Right renal cortex interstitium (tissue), 3 donors: ENCODE data around the gene PCDH17. TPM values are rescaled to one million over a fixed set of nuclear protein-coding genes. Genes with fewer than 3 reads are reported as not detected.

Source experiments
- DNase-seq, 3 donors: peaks; one replicate each; pipeline ENCODE4 v3.0.0-alpha.2; 2013; ENCODE audit warnings: low read depth in 3 of 3, low spot score in 2 of 3
- polyA plus RNA-seq, 3 donors: library from polyadenylated mRNA; unstranded; fragments of 120-200 nt; gene quantifications; one replicate each; pipeline ENCODE4 v1.2.1, GENCODE V29; 2013; ENCODE audit not compliant: insufficient read length in 3 of 3

Gene PCDH17
- polyA plus RNA-seq, 3 donors, result 16.2 to 18.7 (median 17.4) TPM

GRCh38 chr13:57633950-57634838 lies 2.6 kb downstream of the PCDH17 start:
- DNase-seq, result no peak

GRCh38 chr13:57634839-57635165 lies 3.3 kb downstream of the PCDH17 start:
- no peak for DNase-seq

GRCh38 chr13:57635541-57636085 lies 4.1 kb downstream of the PCDH17 start:
- no peak for DNase-seq

- no peak for DNase-seq
Observed at GRCh38 chr13:57636816-57637215, 5.3 kb downstream of the PCDH17 start.

GRCh38 chr13:57637515-57637914 lies 6.0 kb downstream of the PCDH17 start:
- DNase-seq, result no peak

GRCh38 chr13:57638186-57638890 lies 6.8 kb downstream of the PCDH17 start:
- DNase-seq, result no peak

GRCh38 chr13:57640607-57641006 lies 9.1 kb downstream of the PCDH17 start:
- no peak for DNase-seq

GRCh38 chr13:57641051-57641450 lies 9.5 kb downstream of the PCDH17 start:
- DNase-seq, result no peak

GRCh38 chr13:57644106-57644505 lies 12.6 kb downstream of the PCDH17 start:
- no peak for DNase-seq

GRCh38 chr13:57653229-57653989 lies 21.9 kb downstream of the PCDH17 start:
- no peak for DNase-seq

- no peak for DNase-seq
Observed at GRCh38 chr13:57665481-57665880, 33.9 kb downstream of the PCDH17 start.

- DNase-seq, result no peak
Observed at GRCh38 chr13:57666131-57666953, 34.8 kb downstream of the PCDH17 start.

GRCh38 chr13:57672168-57672567 lies 40.6 kb downstream of the PCDH17 start:
- no peak for DNase-seq

GRCh38 chr13:57673197-57673596 lies 41.7 kb downstream of the PCDH17 start:
- DNase-seq, result peak in 1 of 3 donors; percentile 10

GRCh38 chr13:57675526-57675925 lies 44.0 kb downstream of the PCDH17 start:
- no peak for DNase-seq

GRCh38 chr13:57680609-57681008 lies 49.1 kb downstream of the PCDH17 start:
- DNase-seq, result no peak

- no peak for DNase-seq
Observed at GRCh38 chr13:57682128-57682716, 50.7 kb downstream of the PCDH17 start.

GRCh38 chr13:57698851-57699250 lies 67.3 kb downstream of the PCDH17 start:
- no peak for DNase-seq

- no peak for DNase-seq
Observed at GRCh38 chr13:57704031-57704430, 72.5 kb downstream of the PCDH17 start.

- peak in 1 of 3 donors; percentile 6 for DNase-seq
Observed at GRCh38 chr13:57716295-57716694, 84.8 kb downstream of the PCDH17 start.
